GM19099 (cell line): ENCODE results near the gene PARP4.

Source experiments
- POLR2A ChIP-seq: IDR thresholded peaks from 3 replicates; pipeline ENCODE4 v1.6.1; 2011; ENCODE audit warnings: low read depth; ENCODE audit not compliant: insufficient read length; ENCODE audit errors: extremely low read depth

PARP4 gene

GRCh38 chr13:24512197-24512907 is at the start of gene PARP4:
PARP4 (minus strand) TSS chr13:24512778; CDS start chr13:24503776, 9,002 bp downstream.
- TF ChIP-seq POLR2A, result peak; percentile 88

GRCh38 chr13:24557081-24557480 is 44.5 kb upstream of the PARP4 start:
- no peak for TF ChIP-seq POLR2A

GRCh38 chr13:24541127-24541475 is 28.5 kb upstream of the PARP4 start:
- no peak for TF ChIP-seq POLR2A

DNA sequence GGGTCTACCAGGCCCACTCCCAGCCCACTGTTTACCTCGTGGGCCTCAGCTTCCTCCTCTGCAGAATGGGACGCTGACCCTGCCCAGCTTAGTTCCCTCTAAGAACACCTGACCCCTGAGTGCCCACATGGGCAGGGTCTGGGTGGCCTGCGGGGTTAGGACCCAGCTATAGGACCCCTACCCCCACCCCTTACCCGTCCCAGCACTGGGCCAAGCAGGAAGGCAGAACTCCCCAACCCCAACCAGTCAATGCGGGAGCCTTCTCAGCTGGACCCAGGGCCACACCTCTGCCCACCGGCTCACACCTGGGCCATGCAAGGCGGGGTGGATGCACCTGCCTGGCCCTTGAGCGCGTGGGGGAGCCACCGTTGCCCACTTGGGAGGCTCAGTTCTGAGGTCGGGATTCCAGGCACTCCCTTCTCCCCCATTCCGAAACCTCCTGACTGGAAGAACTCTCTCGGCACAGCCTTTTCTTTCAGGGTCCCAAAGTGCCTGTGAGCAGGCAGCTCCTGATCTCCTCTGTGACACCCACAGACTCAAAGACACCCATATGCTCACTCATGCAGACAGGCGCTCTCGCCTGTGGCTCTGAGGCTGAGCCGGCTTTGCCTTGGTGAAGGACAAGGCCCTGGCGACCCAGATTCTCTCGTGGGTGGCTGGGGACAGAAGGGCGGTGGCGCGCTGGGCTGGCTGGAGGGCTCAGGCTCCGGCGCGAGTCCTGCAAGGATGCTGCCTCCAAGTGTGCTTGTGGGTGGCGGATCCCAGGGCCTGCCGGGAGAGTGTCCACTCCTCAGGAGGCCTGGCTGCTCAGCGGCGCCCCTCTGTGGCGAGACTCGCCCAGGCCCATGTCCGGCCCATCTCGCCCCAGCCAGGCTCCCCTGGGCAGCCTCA is 27.9 kb upstream of the PARP4 start:
- TF ChIP-seq POLR2A, result no peak

DNA sequence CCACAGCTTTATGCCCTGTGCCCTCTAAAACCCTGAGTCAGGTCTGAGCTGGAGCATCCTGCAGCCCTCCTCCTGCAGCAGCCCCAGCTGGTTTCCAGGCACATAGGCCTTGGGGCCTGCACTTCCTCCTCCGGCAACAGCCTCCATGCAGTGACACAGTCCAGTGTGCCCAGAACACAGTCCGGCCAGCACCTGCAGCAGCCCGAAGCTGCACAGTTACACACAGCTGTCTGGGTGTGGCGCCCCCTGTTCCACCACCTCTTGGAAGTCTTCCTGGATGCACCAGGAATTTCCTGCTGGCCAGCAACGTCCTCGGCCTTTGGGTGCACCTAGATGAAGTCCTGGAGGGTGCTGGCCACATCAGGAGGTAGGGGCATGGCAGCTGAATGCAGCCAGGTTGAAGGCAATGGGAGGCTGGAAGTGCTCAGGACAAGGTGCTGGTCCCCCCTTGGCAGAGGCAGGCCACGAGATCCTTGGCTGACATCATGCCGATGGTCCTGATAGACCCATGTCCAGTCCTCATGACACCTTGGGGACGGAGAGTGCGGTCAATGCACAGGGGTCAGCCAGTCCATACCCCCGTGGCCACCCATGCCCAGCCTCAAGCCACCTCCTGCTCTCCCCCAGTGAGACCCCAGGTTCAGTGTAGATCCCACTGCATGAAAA is 27.1 kb upstream of the PARP4 start:
- no peak for TF ChIP-seq POLR2A

DNA sequence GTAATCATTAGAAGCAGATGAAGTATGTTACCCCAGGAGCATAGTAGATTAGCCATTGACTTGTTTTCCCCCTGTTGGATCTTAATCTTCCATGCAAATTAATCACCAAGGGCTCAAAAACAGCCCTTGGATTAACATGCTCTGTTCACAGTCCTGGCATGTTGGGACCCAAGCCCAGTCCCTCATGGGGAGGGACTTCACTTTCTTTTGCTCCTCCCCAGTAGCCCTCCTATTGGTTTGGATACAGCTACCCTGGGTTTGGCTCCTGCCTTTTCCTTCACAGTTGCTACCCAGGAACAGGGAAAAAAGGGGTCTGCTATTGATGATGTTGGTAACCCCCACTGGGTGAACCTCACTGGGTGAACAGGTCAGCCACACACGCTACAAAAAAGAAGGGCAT is 16.9 kb upstream of the PARP4 start:
- no peak for TF ChIP-seq POLR2A

DNA sequence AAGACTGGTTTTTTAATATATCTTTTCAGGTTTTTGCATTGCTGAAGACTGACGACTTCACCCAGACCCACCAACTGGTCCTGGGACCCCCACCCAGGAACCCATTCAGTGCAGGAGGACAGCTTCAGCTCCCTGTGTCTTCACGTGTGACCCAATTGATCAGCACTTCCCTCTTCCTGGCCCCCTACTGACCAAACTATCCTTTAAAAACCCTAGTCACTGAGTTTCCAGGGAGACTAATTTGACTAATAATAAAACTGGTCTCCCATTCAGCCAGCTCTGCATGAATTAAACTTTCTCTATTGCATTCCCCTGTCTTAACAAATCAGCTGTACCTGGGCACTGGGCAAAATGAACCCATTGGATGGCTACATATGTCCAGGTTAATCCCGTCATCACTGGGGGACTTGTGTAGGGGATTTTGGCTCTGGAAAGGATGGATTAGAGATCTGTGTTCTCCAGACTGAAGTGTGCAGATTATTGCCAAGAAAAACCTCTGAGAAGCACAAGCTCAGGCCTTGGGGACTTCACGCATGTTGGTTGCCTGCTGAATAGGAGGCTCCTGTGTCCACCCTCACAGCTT is 16.3 kb upstream of the PARP4 start:
- no peak for TF ChIP-seq POLR2A

DNA sequence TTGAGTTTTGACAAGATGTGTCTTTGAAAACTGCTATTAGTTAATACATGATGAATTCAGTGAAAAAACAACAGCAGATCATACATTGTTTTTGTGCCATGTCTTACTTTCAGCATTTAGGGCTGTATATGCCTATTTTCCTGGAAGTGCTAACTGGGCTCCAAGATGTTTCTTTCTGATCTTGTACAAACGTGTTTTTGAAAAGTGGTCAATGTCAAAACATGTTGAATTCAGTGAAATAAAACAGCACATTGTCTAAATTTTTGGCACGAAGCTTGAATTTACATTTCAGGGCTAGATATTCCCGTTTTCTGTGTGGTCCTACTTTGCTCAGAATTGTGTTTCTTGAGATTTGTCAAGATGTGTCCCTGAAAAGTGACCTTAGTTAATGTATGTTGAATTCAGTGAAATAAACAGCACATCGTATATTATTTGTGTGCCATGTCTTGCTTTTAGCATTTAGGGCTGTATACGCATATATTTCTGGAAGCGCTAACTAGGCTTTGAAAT is 14.7 kb upstream of the PARP4 start:
- TF ChIP-seq POLR2A, result no peak

DNA sequence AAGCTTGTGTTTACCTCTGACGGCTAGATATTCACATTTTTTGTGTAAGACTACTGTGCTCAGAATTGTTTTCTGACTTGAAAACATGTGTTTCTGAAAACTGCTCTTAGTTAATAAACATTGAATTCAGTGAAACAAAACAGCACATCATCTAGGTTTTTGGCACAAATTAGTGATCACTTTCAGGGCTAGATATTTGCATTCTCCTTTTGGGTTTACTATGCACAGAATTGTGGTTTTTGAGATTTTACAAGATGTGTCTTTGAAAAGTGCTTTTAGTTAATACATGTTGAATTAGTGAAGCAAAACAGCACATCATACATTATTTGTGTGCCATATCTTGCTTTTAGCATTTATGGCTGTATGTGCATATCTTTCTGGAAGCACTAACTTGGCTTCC is 8.2 kb upstream of the PARP4 start:
- no peak for TF ChIP-seq POLR2A

GRCh38 chr13:24516919-24517318 is 4.3 kb upstream of the PARP4 start:
- no peak for TF ChIP-seq POLR2A

GRCh38 chr13:24512908-24513213 is 283 bp upstream of the PARP4 start:
- TF ChIP-seq POLR2A, result no peak

DNA sequence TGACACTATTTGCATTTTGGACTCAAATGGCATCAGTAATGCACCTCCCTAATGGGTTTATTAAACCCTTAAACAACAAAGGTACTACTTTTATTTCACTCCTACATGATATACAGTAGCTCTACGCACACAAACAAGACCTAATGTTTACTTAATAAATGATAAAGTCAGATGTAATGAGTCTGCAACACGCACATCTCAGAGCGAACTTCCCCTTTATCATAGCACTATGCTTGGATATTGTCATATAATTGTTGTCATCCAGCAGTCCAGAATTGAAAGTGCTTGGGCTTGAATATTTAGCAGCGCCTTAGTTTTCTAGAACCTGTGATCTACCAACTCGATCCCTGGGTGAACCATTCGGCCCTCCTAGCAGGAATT is 772 bp downstream of the PARP4 start:
- TF ChIP-seq POLR2A, result no peak

- no peak for TF ChIP-seq POLR2A
Measured at GRCh38 chr13:24511019-24511815, 1.4 kb downstream of the PARP4 start.

DNA sequence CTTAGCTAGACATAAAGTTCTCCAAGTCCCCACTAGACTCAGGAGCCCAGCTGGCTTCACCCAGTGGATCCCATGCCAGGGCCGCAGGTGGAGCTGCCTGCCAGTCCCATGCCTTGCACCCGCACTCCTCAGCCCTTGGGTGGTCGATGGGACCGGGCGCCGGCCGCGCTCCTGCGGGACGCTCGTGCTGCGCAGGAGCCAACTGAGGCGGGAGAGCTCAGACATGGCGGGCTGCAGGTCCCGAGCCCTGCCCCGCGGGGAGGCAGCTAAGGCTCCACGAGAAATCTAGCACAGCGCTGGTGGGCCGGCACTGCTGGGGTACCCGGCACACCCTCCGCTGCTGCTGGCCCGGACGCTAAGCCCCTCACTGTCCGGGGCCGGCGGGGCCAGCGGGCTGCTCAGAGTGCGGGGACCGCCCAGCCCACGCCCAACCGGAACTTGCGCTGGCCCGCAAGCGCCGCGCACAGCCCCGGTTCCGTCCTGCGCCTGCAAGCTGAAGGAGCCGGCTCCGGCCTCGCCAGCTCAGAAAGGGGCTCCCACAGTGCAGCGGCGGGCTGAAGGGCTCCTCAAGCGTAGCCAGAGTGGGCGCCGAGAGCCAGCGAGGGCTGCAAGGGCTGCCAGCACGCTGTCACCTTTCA is 5.8 kb downstream of the PARP4 start:
- no peak for TF ChIP-seq POLR2A
